HCT116 (cell line): ENCODE measurements around the gene FTO. TPM values are rescaled to one million over a fixed set of nuclear protein-coding genes. Genes with fewer than 3 reads are reported as not detected.

Experiments used
- ATAC-seq: fragments of 200-7000 bp; cut with Tn5 transposase; 2 replicates; pipeline ENCODE4 v1.9.1; 2020; ENCODE audit warnings: mild to moderate bottlenecking, moderate library complexity
- BruUV-seq: library from RNA; stranded (reverse); fragments of 400-500 nt; replicated peaks from 2 replicates; lab custom pipeline; 2021; lab: Mats Ljungman, UMichigan
- CTCF ChIA-PET: fragments of 300-600 bp; sonication (Branson Sonifier 250); formaldehyde crosslinking; loops from one replicate; lab custom pipeline; 2021; ENCODE audit warnings: antibody characterized with exemption; lab: Charles Lee
- POLR2A ChIA-PET: fragments of 300-600, 350-600 bp; sonication (Branson Sonifier 250); formaldehyde crosslinking; loops from one replicate; lab custom pipeline; 2021; ENCODE audit warnings: antibody characterized with exemption; lab: Charles Lee
- RAD21 ChIA-PET, 2 experiments: fragments of 300-600 bp; sonication (Branson Sonifier 250); formaldehyde crosslinking; loops; one replicate each; lab custom pipeline; 2023; ENCODE audit warnings: low total read pairs in 2 of 2; ENCODE audit not compliant: uncharacterized antibody in 2 of 2, unreplicated experiment in 2 of 2, low non-redundant PET in 1 of 2; lab: Charles Lee
- DNase-seq: peaks from one replicate; pipeline ENCODE4 v3.0.0-alpha.2; 2010; ENCODE audit warnings: low read depth, low spot score
- H2AFZ ChIP-seq: fragments of 200-600 bp; shearing (Covaris generic), sonication (generic); 2 replicates; pipeline ENCODE4 v1.6.1; 2017; ENCODE audit warnings: low read depth, mixed run types, mixed read lengths, antibody characterized with exemption, low read length; ENCODE audit not compliant: poor library complexity, severe bottlenecking
- H3K27ac ChIP-seq: 2 replicates; pipeline ENCODE4 v1.5.1; 2012; ENCODE audit warnings: low read depth, low read length
- H3K27me3 ChIP-seq: fragments of 200-600 bp; sonication (generic); 2 replicates; pipeline ENCODE4 v1.6.1; 2016; ENCODE audit warnings: mixed run types, low read length, mixed read lengths; ENCODE audit not compliant: insufficient read depth
- H3K36me3 ChIP-seq, 2 experiments: fragments of 200-500 bp in 1 of 2; fragments of 200-600 bp in 1 of 2; sonication (Bioruptor generic) in 1 of 2; sonication (generic) in 1 of 2; 2 replicates each; pipeline versions ENCODE4 v1.5.1 to v1.6.1; 2014 to 2016; ENCODE audit warnings: low read length in 2 of 2, inconsistent platforms in 1 of 2, mixed read lengths in 1 of 2, mixed run types in 1 of 2; ENCODE audit not compliant: insufficient read depth in 2 of 2, control insufficient read depth in 1 of 2
- H3K4me1 ChIP-seq, 2 experiments: fragments of 200-600 bp in 1 of 2; sonication (generic) in 1 of 2; 2 replicates each; pipeline versions ENCODE4 v1.5.1 to v1.6.1; 2012 to 2017; ENCODE audit warnings: low read length in 2 of 2, inconsistent platforms in 1 of 2, mild to moderate bottlenecking in 1 of 2, mixed read lengths in 1 of 2, mixed run types in 1 of 2, moderate library complexity in 1 of 2; ENCODE audit not compliant: insufficient read depth in 2 of 2, control insufficient read depth in 1 of 2
- H3K4me2 ChIP-seq: fragments of 200-600 bp; sonication (generic); 2 replicates; pipeline ENCODE4 v1.6.1; 2017; ENCODE audit warnings: mixed run types, low read length, mixed read lengths
- H3K4me3 ChIP-seq, 2 experiments: fragments of 200-600 bp in 1 of 2; sonication (generic) in 1 of 2; replicated peaks in 1 of 2; 2 replicates each; pipeline ENCODE4 v1.5.1; 2011 to 2016; ENCODE audit warnings: low read length in 2 of 2, control low read depth in 1 of 2, low read depth in 1 of 2, mild to moderate bottlenecking in 1 of 2, mixed read lengths in 1 of 2, mixed run types in 1 of 2
- H3K79me2 ChIP-seq: fragments of 200-600 bp; sonication (generic); 2 replicates; pipeline ENCODE4 v1.6.1; 2017; ENCODE audit warnings: mild to moderate bottlenecking, mixed run types, low read length, moderate library complexity, mixed read lengths; ENCODE audit not compliant: insufficient read depth
- H3K9ac ChIP-seq: fragments of 200-600 bp; sonication (generic); 2 replicates; pipeline ENCODE4 v1.6.1; 2016; ENCODE audit warnings: low read length, mixed read lengths
- H3K9me2 ChIP-seq: fragments of 200-600 bp; sonication (generic), shearing (Covaris generic); 2 replicates; pipeline ENCODE4 v1.6.1; 2017; ENCODE audit warnings: mixed run types, mild to moderate bottlenecking, moderate library complexity; ENCODE audit not compliant: insufficient read depth
- H3K9me3 ChIP-seq, 2 experiments: fragments of 200-500 bp in 1 of 2; fragments of 200-600 bp in 1 of 2; sonication (Bioruptor generic) in 1 of 2; sonication (generic) in 1 of 2; 2 replicates each; pipeline ENCODE4 v1.6.1; 2014 to 2017; ENCODE audit warnings: low read length in 2 of 2, mixed read lengths in 2 of 2, inconsistent platforms in 1 of 2, low read depth in 1 of 2, mild to moderate bottlenecking in 1 of 2, mixed run types in 1 of 2, moderate library complexity in 1 of 2; ENCODE audit not compliant: control insufficient read depth in 1 of 2, insufficient read depth in 1 of 2
- H4K20me1 ChIP-seq: fragments of 200-600 bp; sonication (generic), shearing (Covaris generic); 2 replicates; pipeline ENCODE4 v1.6.1; 2017; ENCODE audit warnings: mixed run types, mild to moderate bottlenecking, moderate library complexity; ENCODE audit not compliant: insufficient read depth
- CBX3 ChIP-seq: IDR thresholded peaks from 2 replicates; pipeline ENCODE4 v1.6.1; 2012; ENCODE audit warnings: low read depth
- CEBPB ChIP-seq: IDR thresholded peaks from 2 replicates; pipeline ENCODE4 v1.6.1; 2012; ENCODE audit warnings: low read depth
- ELF1 ChIP-seq: IDR thresholded peaks from 2 replicates; pipeline ENCODE4 v1.6.1; 2012; ENCODE audit warnings: low read depth, borderline replicate concordance
- EZH2 ChIP-seq: fragments of 200-600 bp; sonication (generic); IDR thresholded peaks from 2 replicates; pipeline ENCODE4 v1.6.1; 2017; ENCODE audit warnings: antibody characterized with exemption, mixed run types
- EZH2phosphoT487 ChIP-seq: fragments of 200-600 bp; IDR thresholded peaks from 2 replicates; pipeline ENCODE4 v1.6.1; 2018; ENCODE audit warnings: antibody characterized with exemption, borderline replicate concordance
- FOSL1 ChIP-seq: IDR thresholded peaks from 2 replicates; pipeline ENCODE4 v1.6.1; 2012; ENCODE audit warnings: low read depth
- JUND ChIP-seq: IDR thresholded peaks from 2 replicates; pipeline ENCODE4 v1.6.1; 2012
- POLR2A ChIP-seq: IDR thresholded peaks from 2 replicates; pipeline ENCODE4 v1.7.0; 2011; ENCODE audit warnings: borderline replicate concordance; ENCODE audit not compliant: insufficient read depth, insufficient read length; ENCODE audit errors: extremely low read depth
- POLR2AphosphoS5 ChIP-seq: IDR thresholded peaks from 2 replicates; pipeline ENCODE4 v1.6.1; 2011; ENCODE audit warnings: mild to moderate bottlenecking, low read depth, low read length, moderate library complexity
- SIN3A ChIP-seq: IDR thresholded peaks from 2 replicates; pipeline ENCODE4 v1.6.1; 2012; ENCODE audit warnings: low read depth
- YY1 ChIP-seq: IDR thresholded peaks from 2 replicates; pipeline ENCODE4 v1.6.1; 2011; ENCODE audit warnings: low read length, low read depth, moderate library complexity, mild to moderate bottlenecking; ENCODE audit not compliant: insufficient replicate concordance; ENCODE audit errors: extremely low read depth
- ZFX ChIP-seq: fragments of 450-650 bp; IDR thresholded peaks from 2 replicates; pipeline ENCODE4 v1.6.1; 2017
- intact Hi-C: fragments of 100-400 bp; cut with micrococcal nuclease; formaldehyde crosslinking; loops from 2 replicates; pipeline ENCODE4 v1.10.0; 2022
- total RNA-seq: library from RNA; stranded (reverse); gene quantifications from one replicate; pipeline ENCODE4 v1.2.1, GENCODE V29; 2021; ENCODE audit not compliant: unreplicated experiment
- TF ChIP-seq, protein P1 (sequence below): IDR thresholded peaks from 2 replicates; pipeline ENCODE4 v1.6.1; 2012; ENCODE audit warnings: low read depth
- TF ChIP-seq, protein P2 (sequence below): IDR thresholded peaks from 2 replicates; pipeline ENCODE4 v1.6.1; 2012
- TF ChIP-seq, protein P3 (sequence below): IDR thresholded peaks from 2 replicates; pipeline ENCODE4 v1.6.1; 2011; ENCODE audit warnings: mild to moderate bottlenecking, low read length, moderate library complexity; ENCODE audit not compliant: insufficient replicate concordance; ENCODE audit errors: extremely low read depth
- TF ChIP-seq, protein P4 (sequence below), 3 experiments: fragments of 200-600 bp in 1 of 3; sonication (generic) in 1 of 3; IDR thresholded peaks in 2 of 3; conservative IDR thresholded peaks in 1 of 3; 2 replicates each; pipeline ENCODE4 v1.5.1; 2012 to 2017; ENCODE audit warnings: low read depth in 2 of 3, low read length in 2 of 3, antibody characterized with exemption in 1 of 3, borderline replicate concordance in 1 of 3, control low read depth in 1 of 3, mild to moderate bottlenecking in 1 of 3, mixed read lengths in 1 of 3, mixed run types in 1 of 3, moderate library complexity in 1 of 3; ENCODE audit not compliant: insufficient read depth in 1 of 3
- TF ChIP-seq, protein P5 (sequence below): IDR thresholded peaks from 2 replicates; pipeline ENCODE4 v1.6.1; 2012

FTO gene
- total RNA-seq, 1 experiment from 2014 or later: 55.2 TPM

DNA sequence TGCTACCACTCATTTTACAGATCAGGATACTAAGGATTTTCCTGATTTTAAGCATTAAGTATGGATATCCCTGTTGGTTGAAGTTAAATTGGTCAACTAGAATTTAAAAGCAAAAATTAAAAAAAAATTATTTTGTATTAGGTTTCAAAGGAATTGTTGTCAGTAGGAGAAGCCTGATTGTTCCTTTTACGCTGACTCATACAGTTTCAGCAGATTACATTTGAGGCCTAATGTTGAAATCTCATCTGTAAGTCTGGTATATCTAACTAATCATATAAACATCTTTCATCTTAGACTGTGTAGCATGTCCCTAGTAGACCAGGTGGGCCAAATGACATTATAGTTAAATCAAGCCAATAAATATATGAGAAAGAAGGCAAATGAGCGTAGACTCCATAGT is 83.5 kb downstream of the FTO start:
- H3K9me3 ChIP-seq: no peaks in the 10 kb centered on the region
- CTCF ChIA-PET: no interaction called here
- H3K27me3 ChIP-seq: no peaks in the 10 kb centered on the region
- H3K36me3 ChIP-seq: no peaks in the 10 kb centered on the region
- peaks cover 25 to 27% of the 10 kb centered on the region in 2 experiments for H3K4me1 ChIP-seq
- intact Hi-C loops: no loop called here
- no peak overlapping the region for H2AFZ ChIP-seq
- no peak for ATAC-seq
- no peak overlapping the region for H3K4me2 ChIP-seq
- H3K9ac ChIP-seq: no peak overlapping the region
- RAD21 ChIA-PET: no interaction called here
- POLR2A ChIA-PET: no interaction called here
- H3K9me2 ChIP-seq: 0 out of 2 replicates have a peak, but pooled peaks cover 3% of the 10 kb centered on the region
- DNase-seq: no peak
- no peak overlapping the region for H3K27ac ChIP-seq
- TF ChIP-seq, protein P1, sequence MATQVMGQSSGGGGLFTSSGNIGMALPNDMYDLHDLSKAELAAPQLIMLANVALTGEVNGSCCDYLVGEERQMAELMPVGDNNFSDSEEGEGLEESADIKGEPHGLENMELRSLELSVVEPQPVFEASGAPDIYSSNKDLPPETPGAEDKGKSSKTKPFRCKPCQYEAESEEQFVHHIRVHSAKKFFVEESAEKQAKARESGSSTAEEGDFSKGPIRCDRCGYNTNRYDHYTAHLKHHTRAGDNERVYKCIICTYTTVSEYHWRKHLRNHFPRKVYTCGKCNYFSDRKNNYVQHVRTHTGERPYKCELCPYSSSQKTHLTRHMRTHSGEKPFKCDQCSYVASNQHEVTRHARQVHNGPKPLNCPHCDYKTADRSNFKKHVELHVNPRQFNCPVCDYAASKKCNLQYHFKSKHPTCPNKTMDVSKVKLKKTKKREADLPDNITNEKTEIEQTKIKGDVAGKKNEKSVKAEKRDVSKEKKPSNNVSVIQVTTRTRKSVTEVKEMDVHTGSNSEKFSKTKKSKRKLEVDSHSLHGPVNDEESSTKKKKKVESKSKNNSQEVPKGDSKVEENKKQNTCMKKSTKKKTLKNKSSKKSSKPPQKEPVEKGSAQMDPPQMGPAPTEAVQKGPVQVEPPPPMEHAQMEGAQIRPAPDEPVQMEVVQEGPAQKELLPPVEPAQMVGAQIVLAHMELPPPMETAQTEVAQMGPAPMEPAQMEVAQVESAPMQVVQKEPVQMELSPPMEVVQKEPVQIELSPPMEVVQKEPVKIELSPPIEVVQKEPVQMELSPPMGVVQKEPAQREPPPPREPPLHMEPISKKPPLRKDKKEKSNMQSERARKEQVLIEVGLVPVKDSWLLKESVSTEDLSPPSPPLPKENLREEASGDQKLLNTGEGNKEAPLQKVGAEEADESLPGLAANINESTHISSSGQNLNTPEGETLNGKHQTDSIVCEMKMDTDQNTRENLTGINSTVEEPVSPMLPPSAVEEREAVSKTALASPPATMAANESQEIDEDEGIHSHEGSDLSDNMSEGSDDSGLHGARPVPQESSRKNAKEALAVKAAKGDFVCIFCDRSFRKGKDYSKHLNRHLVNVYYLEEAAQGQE: no peak
- TF ChIP-seq JUND (no peak), POLR2AphosphoS5 (no peak), POLR2A (no peak), EZH2phosphoT487 (no peak), ELF1 (no peak), CBX3 (no peak), CEBPB (no peak), YY1 (no peak), SIN3A (no peak), ZFX (no peak), EZH2 (no peak), FOSL1 (no peak)
- TF ChIP-seq, protein P2, sequence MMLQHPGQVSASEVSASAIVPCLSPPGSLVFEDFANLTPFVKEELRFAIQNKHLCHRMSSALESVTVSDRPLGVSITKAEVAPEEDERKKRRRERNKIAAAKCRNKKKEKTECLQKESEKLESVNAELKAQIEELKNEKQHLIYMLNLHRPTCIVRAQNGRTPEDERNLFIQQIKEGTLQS: no peak
- TF ChIP-seq, protein P3, sequence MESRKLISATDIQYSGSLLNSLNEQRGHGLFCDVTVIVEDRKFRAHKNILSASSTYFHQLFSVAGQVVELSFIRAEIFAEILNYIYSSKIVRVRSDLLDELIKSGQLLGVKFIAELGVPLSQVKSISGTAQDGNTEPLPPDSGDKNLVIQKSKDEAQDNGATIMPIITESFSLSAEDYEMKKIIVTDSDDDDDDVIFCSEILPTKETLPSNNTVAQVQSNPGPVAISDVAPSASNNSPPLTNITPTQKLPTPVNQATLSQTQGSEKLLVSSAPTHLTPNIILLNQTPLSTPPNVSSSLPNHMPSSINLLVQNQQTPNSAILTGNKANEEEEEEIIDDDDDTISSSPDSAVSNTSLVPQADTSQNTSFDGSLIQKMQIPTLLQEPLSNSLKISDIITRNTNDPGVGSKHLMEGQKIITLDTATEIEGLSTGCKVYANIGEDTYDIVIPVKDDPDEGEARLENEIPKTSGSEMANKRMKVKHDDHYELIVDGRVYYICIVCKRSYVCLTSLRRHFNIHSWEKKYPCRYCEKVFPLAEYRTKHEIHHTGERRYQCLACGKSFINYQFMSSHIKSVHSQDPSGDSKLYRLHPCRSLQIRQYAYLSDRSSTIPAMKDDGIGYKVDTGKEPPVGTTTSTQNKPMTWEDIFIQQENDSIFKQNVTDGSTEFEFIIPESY: no peak
- TF ChIP-seq, protein P4, sequence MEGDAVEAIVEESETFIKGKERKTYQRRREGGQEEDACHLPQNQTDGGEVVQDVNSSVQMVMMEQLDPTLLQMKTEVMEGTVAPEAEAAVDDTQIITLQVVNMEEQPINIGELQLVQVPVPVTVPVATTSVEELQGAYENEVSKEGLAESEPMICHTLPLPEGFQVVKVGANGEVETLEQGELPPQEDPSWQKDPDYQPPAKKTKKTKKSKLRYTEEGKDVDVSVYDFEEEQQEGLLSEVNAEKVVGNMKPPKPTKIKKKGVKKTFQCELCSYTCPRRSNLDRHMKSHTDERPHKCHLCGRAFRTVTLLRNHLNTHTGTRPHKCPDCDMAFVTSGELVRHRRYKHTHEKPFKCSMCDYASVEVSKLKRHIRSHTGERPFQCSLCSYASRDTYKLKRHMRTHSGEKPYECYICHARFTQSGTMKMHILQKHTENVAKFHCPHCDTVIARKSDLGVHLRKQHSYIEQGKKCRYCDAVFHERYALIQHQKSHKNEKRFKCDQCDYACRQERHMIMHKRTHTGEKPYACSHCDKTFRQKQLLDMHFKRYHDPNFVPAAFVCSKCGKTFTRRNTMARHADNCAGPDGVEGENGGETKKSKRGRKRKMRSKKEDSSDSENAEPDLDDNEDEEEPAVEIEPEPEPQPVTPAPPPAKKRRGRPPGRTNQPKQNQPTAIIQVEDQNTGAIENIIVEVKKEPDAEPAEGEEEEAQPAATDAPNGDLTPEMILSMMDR (IDR thresholded peaks at IDR 0.05 in 2 of 3, conservative IDR thresholded peaks at IDR 0.05 in 1 of 3; ENCODE audit: borderline replicate concordance in 1 of 3, insufficient read depth in 1 of 3, low read depth in 2 of 3, low read length in 2 of 3): no peak
- TF ChIP-seq, protein P5, sequence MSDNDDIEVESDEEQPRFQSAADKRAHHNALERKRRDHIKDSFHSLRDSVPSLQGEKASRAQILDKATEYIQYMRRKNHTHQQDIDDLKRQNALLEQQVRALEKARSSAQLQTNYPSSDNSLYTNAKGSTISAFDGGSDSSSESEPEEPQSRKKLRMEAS: no peak
- no TSS peak for BruUV-seq
- 0 out of 2 replicates have a peak, but pooled peaks cover 5% of the 10 kb centered on the region for H3K79me2 ChIP-seq
- H4K20me1 ChIP-seq: 0 out of 2 replicates have a peak, but pooled peaks cover 4% of the 10 kb centered on the region
- H3K4me3 ChIP-seq: no peak overlapping the region
